ENCODE data around the gene ZNF638. TPM values are rescaled to one million over a fixed set of nuclear protein-coding genes. Genes with fewer than 3 reads are reported as not detected.

Gene ZNF638
- total RNA-seq, 1 experiment from 2014 or later: 109 TPM

GRCh38 chr2:71458413-71459083 lies 127.0 kb downstream of the ZNF638 start:
- ChIA-PET POLR2A (no interaction called here), CTCF (interaction anchor here (1.2 to 10.2 kb wide), 4 partner anchors 7 to 53 kb away, joined by 3 to 116 read pairs (median 56); no protein-coding TSS in a partner anchor)
- DNase-seq (ENCODE audit: low spot score) (no peak), ATAC-seq (no peak)
- no peak overlapping the region for H3K4me3 Mint-ChIP-seq
- H3K27ac Mint-ChIP-seq: 0 out of 2 replicates have a peak overlapping the region, but pooled peaks have one; percentile 29
- H3K4me1 Mint-ChIP-seq: peaks cover 56% of the 10 kb centered on the region
- TF ChIP-seq NR1H2 (CRISPR knock-in tag; IDR thresholded peaks at IDR 0.05) (no peak), SMAD4 (CRISPR knock-in tag; IDR thresholded peaks at IDR 0.05) (no peak), NR2C2 (CRISPR knock-in tag; IDR thresholded peaks at IDR 0.05) (no peak), ZBTB43 (CRISPR knock-in tag; IDR thresholded peaks at IDR 0.05) (no peak), NFE2L1 (CRISPR knock-in tag; IDR thresholded peaks at IDR 0.05) (no peak), JAZF1 (CRISPR knock-in tag; IDR thresholded peaks at IDR 0.05) (no peak), NFATC4 (CRISPR knock-in tag; IDR thresholded peaks at IDR 0.05) (no peak), ZNF425 (CRISPR knock-in tag; conservative IDR thresholded peaks at IDR 0.05) (no peak), ERG (CRISPR knock-in tag; IDR thresholded peaks at IDR 0.05) (no peak), CREB1 (CRISPR knock-in tag; IDR thresholded peaks at IDR 0.05) (no peak), ZNF416 (CRISPR knock-in tag; IDR thresholded peaks at IDR 0.05) (no peak)
- H3K27me3 Mint-ChIP-seq (ENCODE audit: low read depth): peaks cover 46% of the 10 kb centered on the region
- no peaks in the 10 kb centered on the region for H3K9me3 Mint-ChIP-seq
- H3K36me3 Mint-ChIP-seq: peaks cover 3% of the 10 kb centered on the region; the same call in 1 of the 2 replicates

GRCh38 chr2:71459084-71459431 lies 127.5 kb downstream of the ZNF638 start:
- CTCF ChIA-PET: interaction anchor here (1.1 to 5.5 kb wide), 2 partner anchors 53 to 160 kb away, joined by 3 to 116 read pairs; no protein-coding TSS in a partner anchor
- POLR2A ChIA-PET: no interaction called here
- Mint-ChIP-seq H3K27me3 (ENCODE audit: low read depth) (peaks cover 43% of the 10 kb centered on the region), H3K4me3 (no peak overlapping the region), H3K36me3 (peaks cover 3% of the 10 kb centered on the region; the same call in 1 of the 2 replicates), H3K9me3 (no peaks in the 10 kb centered on the region), H3K27ac (no peak overlapping the region), H3K4me1 (peaks cover 56% of the 10 kb centered on the region)
- ATAC-seq (no peak), DNase-seq (ENCODE audit: low spot score) (no peak)
- TF ChIP-seq HMGXB4 (CRISPR knock-in tag; IDR thresholded peaks at IDR 0.05): no peak

- no peak overlapping the region for H3K27ac Mint-ChIP-seq
- DNase-seq (ENCODE audit: low spot score) (no peak), ATAC-seq (no peak)
- TF ChIP-seq ZNF232 (CRISPR knock-in tag; IDR thresholded peaks at IDR 0.05) (no peak), USF2 (CRISPR knock-in tag; IDR thresholded peaks at IDR 0.05) (no peak), ELF4 (CRISPR knock-in tag; IDR thresholded peaks at IDR 0.05; ENCODE audit: low read depth) (no peak), ZNF263 (CRISPR knock-in tag; IDR thresholded peaks at IDR 0.05; ENCODE audit: low read depth) (no peak)
- POLR2A ChIA-PET: no interaction called here
- H3K36me3 Mint-ChIP-seq: peaks cover 3% of the 10 kb centered on the region; the same call in 1 of the 2 replicates
- peaks cover 47% of the 10 kb centered on the region for H3K4me1 Mint-ChIP-seq
- CTCF ChIA-PET: interaction anchor here (0.7 to 10.8 kb wide), 7 partner anchors 7 to 303 kb away, joined by 3 to 116 read pairs (median 11); partner anchors contain the start of gene DYSF
- no peaks in the 10 kb centered on the region for H3K9me3 Mint-ChIP-seq
- no peak overlapping the region for H3K4me3 Mint-ChIP-seq
- H3K27me3 Mint-ChIP-seq (ENCODE audit: low read depth): peaks cover 33% of the 10 kb centered on the region
These were observed 128.5 kb downstream of the ZNF638 start for GRCh38 chr2:71460056-71460455.
